HG02571 (cell line): Measurements from ENCODE around the gene NFKBIL1.
A peak's percentile ranks its signal among the peaks of the same experiment; 100 is the strongest.
"Not testable (repeated sequence)": the region's sequence is repeated elsewhere in the genome, so short reads cannot be mapped to it uniquely, and the experiment has no call there.

ENCODE experiments used
- ATAC-seq: cut with Tn5 transposase; IDR thresholded peaks from one replicate; pipeline ENCODE4 v1.9.1; 2021; ENCODE audit warnings: mild to moderate bottlenecking, moderate library complexity; ENCODE audit not compliant: unreplicated experiment

The NFKBIL1 gene, protein sequence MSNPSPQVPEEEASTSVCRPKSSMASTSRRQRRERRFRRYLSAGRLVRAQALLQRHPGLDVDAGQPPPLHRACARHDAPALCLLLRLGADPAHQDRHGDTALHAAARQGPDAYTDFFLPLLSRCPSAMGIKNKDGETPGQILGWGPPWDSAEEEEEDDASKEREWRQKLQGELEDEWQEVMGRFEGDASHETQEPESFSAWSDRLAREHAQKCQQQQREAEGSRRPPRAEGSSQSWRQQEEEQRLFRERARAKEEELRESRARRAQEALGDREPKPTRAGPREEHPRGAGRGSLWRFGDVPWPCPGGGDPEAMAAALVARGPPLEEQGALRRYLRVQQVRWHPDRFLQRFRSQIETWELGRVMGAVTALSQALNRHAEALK

DNA sequence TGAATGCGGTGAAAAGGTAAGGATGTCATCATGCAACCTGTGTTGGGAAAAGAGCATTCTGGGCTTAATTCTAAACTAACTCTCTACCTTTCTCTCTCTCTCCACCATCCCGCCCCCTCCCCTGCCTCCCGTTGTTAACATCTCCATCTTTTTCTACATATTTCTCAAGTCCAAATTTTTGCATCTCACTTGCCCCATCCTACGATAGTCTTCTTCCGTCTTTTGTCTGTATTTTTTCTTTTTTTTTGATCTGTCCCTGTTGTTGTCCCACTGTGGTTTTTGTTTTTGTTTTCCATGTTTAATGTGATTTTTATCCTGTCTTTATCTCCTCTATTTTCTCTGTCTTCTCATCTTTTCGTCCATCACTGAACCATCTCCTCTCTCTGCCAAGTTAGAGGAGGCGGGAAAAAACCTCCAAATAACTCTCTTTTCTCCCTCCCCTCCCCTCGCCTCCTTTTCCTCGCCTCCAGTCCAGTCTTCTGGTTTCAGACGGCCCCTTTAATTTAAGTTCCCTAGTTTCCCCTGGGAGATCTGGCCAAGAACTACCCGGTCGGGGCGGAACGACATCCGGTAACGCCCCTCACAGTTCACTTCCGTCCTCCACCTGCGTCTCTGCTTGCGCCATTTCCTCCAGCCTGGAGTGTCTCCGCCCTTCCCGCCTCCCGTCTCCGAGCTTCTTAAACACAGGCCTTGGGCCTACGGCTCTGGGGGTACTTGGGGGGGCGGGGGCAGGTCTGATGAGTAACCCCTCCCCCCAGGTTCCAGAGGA lies at the start of gene NFKBIL1:
NFKBIL1 (plus strand) TSS at position 651 of the 769 bp plus-strand sequence; CDS start at position 738, 87 bp downstream.
- ATAC-seq = peak; percentile 64

DNA sequence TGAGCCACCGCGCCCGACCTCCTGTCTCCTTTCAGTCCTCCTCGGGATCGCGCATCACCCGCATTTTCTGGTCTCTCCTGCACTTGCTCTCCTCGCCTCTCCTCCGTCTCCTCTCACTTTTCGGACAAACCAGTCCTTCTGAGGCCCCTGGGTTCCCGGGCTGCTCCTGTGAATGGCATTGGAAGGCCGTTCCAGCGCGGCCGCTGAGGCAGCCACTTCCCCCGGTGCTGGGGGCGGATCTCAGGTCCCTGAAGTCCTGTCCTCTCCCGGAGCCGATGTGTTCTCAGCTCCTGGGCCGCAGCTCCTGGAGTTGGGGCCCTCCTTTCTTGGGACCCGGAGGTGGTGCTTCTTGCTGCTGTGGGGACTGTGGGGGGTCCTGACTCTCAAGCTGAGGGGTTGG lies 48.7 kb upstream of the NFKBIL1 start:
- no peak for ATAC-seq

DNA sequence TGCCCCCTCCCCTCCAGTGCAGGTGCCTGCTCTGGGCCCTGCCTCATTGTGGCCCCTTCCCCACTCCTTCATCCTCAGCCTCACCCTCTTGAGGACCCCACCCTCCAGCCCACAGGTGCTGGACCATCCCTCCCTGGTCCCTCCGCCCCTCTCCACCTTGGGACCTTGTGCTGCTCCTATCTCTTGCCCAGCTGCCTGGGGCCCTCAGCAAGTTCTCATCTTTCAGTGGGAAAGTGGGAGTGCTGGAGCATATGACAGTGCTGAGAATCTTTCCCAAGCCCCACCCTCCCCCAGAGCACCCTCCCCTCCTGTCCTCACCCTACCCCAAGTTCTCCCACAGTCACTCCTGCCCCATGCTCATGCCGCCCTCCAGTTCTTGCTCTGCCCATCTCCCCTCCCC lies 47.8 kb upstream of the NFKBIL1 start:
- ATAC-seq = not testable (repeated sequence)

DNA sequence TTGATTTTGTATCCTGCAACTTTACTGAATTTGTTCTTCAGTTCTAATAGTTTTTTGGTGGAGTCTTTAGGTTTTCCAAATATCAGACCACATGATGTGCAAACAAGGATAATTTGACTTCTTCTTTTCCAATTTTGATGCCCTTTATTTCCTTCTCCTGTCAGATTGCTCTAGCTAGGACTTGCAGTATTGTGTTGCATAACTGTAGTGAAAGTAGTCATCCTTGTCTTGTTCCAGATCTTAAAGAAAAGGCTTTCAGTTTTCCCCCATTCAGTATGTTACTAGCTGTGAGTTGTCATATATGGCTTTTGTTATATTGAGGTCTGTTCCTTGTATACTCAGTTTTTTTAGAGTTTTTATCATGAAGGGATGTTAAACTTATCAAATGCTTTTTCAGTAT lies 44.8 kb upstream of the NFKBIL1 start:
- no peak for ATAC-seq

DNA sequence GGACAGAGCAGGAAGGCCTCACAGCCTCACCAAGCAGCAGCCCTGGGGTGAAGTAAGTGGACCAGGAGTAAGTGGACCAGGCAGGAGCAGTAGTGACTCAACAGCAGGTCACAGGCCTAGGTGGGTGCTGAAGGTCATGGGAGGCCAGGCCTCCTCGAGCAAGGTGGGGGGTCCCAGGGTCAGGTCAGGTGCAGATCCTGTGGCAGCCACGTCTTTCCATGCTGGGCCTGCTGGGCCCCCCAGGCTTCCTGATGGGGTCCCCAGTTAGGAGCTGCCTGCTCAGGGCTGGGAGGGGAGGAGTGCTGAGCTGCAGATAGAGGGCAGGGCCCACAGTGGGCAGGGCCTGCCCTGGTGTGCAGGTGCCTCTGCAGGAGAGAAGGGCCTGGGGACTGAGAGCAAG lies 38.4 kb upstream of the NFKBIL1 start:
- not testable (repeated sequence) for ATAC-seq

DNA sequence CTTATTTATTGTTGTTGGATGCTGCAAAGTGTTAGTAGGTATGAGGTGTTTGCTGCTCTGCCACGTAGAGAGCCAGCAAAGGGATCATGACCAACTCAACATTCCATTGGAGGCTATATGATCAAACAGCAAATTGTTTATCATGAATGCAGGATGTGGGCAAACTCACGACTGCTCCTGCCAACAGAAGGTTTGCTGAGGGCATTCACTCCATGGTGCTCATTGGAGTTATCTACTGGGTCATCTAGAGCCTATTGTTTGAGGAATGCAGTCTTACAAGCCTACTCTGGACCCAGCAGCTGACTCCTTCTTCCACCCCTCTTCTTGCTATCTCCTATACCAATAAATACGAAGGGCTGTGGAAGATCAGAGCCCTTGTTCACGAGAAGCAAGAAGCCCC lies 37.4 kb upstream of the NFKBIL1 start:
- no peak for ATAC-seq

DNA sequence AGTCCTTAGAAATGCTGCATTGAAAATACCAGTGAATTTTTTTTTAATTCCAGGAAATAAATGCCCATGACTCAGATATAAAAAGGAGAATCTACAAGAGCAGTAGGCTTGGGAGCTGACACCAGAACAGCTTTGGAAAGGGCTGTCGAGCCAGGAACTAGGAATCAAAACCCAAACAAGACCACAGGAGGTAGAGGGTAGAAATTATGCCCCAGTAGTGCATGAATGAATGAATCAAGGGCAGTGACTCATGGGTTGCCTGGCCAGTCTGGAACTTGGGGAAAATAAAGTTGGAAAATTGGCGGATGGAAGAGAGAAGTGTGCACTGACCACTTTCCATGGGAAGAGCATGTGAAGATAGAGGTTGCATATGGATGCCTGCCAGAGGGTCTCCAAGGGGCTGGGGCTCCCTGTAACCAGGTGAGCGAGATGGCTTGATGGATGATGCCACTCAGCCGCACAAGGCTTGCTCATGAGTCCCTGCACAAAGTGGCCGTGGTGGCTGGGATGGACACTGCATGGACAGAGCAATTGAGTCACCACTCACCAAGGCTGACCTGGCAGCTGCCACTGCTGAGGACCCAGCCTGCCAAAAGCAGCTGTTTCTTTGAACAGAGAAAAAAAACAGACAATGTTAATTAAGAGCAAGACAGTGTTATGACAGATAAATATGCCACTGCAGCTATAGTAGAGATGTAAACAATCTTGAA lies 33.8 kb upstream of the NFKBIL1 start:
- no peak for ATAC-seq

DNA sequence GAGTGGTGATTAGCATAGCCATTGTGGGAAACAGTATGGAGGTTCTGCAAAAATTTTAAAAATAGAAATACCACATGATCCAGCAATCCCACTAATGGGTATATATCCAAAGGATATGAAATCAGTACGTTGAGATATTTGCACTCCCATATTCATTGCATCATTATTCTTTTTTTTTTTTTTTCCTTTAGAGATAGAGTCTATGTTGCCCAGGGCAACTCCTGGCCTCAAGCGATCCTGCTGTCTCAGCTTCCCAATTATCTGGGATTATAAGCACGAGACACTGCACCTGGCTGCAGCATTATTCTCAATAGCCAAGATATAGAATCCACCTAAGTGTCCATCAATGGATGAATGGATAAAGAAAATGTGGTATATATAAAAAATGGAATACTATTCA lies 25.6 kb upstream of the NFKBIL1 start:
- ATAC-seq = no peak

DNA sequence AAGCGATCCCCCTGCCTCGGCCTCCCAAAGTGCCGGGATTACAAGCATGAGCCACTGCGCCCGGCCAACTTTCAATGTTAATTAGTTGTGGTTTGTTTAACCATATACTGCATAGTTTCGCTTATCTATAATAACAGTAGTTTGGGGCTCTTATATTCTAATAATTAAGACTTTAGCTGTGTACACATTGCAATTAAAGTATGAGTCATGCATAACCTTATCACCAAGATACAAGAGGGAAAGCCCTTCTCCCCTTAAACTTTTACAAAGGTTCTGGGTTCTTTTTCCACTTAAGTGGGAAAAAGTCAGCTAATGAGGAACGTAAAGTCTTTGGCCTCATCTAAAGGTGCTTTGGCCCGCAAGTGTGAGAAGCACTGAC lies 21.9 kb upstream of the NFKBIL1 start:
- ATAC-seq = no peak

DNA sequence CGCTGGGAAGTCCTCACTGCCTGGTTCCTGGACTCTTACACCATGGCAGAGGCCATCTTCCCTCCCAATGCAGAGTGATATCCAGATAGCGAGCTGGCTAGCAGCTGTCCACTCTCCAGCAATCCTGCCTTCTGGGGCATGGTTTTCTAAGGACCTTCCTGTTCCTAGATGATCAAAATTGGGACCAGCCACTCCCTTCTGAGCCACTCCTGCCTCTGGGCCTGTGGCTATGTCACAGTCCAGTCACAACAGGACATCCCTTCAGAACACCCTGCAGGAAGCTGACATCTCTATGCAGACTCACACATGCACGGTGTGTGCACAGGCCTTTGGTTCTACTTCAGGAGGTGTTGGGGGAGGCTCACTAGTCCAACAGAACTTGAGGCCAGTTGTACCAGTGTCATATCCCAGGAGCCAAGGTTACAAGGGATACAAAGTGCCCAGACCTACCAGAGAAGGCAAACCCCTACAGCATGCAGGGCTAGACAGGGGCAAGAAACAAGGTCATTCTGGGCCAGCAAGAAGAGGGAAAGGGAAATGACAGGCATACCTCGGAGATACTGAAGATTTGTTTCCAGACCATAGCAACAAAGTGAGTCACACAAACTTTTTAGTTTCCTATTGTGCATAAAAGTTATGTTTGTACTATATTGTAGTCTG lies 21.3 kb upstream of the NFKBIL1 start:
- ATAC-seq = no peak

DNA sequence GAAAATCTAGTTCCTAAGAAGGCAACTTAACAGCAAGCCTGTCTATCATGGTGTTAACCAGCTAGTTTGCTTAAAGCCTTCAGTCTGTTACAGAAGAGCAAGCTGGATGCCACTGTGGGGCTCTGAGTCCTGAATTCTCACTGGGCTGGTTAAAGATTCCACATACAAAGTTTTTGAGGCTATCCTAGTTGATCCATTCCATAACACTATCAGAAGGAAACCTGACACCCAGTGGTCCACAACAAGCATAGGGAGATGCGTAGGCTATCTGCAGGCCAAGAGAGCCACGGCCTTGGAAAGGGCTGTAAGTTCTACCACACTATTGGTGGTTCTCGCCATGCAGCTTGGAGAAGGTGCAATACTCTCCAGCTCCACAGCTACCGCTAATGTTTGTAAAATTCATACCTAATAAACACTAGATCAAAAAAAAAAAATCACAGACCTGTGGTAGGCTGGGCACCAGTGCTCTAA lies 19.1 kb upstream of the NFKBIL1 start:
- no peak for ATAC-seq

DNA sequence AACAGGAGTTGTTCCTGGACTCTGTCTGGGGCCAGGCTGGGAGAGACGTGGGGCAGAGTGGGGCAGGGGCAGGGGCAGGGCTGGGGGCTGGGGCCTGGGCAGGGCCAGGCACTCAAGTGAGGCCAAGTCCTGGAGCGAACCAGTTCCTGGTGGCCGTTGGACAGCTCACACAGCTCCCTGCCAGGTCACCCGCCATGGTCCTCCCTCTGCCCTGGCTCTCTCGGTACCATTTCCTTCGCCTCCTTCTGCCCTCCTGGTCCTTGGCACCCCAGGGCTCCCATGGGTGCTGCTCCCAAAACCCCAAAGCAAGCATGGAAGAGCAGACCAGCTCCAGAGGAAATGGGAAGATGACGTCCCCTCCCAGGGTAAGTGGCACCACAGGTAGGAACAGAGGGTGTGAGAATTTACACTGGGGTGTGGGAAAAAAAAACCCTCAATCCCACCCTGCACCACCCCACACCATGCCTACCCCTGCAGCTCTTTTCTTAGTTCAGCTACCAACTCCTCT lies 18.5 kb upstream of the NFKBIL1 start, which contains the start of gene MCCD1:
MCCD1 (plus strand) TSS at position 142 of the 508 bp plus-strand sequence; CDS start at position 195, 53 bp downstream.
- ATAC-seq = no peak

DNA sequence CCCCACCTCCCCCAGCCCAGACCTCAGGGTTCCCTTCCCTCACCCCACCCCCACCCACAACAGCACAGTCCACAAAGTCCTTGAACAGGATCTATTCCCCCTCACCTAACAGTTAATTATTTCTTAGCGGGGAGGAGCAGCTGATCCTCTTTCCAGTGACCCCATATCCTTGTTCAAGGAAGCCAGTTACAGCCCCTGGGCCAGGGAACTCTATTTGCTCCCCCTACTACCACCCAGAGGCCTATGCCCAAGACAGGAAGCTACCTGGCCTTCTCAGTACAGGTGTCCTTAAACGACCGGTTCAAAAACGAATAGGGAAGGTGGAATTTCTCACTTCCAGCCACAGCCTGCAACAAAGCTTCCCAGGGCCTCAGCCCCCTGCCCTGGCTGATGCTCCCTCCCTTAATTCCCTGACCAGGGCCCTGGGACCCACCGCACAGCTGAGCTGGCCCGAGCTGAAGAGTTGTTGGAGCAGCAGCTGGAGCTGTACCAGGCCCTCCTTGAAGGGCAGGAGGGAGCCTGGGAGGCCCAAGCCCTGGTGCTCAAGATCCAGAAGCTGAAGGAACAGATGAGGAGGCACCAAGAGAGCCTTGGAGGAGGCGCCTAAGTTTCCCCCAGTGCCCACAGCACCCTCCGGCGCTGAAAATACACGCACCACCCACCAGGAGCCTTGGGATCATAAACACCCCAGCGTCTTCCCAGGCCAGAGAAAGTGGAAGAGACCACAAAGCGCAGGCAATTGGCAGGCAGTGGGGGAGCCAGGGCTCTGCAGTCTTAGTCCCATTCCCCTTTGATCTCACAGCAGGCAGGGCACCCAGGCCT lies 17.9 kb upstream of the NFKBIL1 start:
- no peak for ATAC-seq

DNA sequence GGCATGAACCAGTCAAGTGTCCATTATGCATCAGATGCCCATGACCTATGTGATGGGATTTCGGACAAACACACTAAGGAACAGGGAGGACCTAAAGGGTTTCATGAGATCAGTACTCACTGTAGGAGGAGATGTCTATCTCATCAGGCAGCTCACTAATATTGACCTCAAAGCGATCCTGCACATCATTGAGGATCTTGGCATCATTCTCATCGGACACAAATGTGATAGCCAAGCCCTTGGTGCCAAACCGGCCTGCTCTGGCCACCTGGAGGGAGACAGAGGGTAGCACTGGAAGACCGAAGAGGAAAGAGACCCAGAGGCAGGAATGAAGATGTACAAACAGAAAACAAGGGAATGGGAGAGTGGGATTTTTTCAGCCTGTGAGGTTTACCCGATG lies 16.7 kb upstream of the NFKBIL1 start:
- ATAC-seq = no peak

DNA sequence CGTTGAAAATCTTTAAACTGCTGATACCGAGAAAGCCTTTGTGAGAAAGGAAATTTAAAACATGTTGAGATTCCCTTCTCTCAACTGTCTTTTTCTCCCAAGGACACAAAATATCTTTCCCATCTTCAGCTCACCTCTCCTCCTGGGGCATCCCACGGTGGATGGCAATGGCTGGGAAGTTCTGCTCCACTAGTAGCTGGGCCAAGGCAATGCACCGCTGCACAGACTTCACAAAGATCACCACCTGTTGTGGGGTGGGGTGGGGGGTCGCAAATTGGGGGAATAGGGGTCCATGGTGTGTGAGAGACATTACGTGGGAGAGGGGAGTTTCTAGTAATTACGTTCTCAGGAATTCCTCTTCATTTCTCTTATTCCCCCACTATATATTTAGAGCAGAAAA lies 16.2 kb upstream of the NFKBIL1 start:
- no peak for ATAC-seq

DNA sequence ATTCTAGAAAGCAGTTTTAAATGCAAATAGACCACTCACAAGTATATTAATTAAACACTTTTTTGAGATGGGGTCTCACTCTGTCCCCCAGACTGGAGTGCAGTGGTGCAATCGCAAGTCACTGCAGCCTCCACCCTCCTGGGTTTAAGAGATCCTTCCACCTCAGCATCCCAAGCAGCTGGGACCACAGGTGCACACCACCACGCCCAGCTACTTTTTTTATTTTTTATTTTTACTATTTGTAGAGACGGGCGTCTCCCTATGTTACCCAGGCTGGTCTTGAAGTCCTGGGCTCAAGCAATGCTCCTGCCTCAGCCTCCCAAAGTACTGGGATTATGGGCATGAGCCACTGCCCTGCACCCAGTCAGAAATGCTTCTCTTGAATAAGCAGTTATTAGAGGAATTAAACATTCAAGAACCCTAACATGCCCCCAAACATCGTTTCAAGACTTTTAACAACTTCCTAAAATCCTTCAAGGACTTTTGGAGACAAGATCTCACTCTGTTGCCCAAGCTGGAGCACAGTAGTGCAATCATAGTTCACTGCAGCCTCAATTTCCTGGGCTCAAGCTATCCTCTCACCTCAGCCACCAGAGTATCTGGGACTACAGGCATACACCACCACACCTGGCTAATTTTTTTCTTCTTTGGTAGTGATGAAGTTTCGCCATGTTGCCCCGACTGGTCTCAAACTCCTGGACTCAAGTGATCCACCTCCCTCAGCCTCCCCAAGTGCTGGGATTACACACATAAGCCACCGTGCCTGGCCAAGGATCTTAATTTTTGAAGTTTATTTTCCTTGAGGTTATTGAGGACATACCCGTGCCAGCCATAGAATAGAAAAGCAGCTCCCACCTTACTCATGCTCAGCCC lies 15.4 kb upstream of the NFKBIL1 start:
- ATAC-seq = no peak

DNA sequence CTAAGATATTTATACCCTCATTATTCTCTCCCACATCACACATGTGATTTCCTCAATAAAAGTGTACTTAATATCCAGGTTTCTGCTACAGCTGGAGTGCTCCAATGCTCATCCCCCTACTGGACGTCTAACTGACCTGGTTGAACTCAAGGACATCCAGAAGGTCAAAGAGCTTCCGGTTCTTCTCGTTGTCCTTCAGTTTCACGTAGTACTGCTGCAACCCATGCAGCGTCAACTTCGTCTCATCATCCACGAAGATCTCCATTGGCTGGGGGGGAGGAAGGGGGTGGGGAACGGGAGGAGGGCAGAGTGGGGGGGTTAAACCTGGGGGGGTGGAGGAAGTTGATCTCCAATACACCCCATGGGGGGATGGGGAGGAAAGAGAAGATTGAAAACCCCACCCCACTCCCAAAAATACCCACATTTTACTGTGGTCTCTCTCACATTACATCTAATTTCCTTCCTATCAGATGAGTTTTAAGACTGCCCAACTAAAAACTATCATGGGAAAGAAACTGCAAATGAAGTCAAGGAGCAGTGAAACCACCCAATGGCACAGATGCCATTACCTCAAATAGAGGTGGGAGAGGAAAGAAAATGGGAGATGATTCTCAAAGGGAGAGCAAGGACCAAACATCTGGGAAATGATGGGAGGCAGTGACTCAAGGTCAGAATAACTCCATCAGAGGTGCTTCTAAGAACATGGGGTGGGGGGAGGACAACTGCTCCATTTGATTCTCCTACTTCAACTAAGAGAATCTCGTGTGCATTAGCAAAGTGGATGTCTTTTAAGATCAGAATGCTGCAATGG lies 14.6 kb upstream of the NFKBIL1 start:
- no peak for ATAC-seq

DNA sequence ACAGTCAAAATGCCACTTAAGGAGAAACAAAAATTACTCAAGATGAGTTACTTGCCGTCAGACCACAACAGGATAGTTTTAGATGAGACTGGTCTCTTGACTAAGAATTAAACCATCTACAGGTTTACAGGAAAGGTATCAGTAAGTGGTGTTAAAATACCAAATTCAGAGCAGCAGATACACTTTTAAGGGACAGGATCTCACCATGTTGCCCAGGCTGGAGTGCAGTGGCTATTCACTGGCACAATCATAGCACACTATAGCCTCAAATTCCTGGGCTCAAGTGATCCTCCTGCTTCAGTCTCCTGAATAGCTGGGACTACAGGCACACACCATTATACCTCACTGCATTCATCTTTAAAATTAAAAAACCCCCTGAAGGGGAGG lies 14.0 kb upstream of the NFKBIL1 start:
- ATAC-seq = no peak
